Trophoblast cell (in vitro differentiated cells and primary cell): ENCODE data around the gene NIPA2.
"Not testable (repeated sequence)": the region's sequence is repeated elsewhere in the genome, so short reads cannot be mapped to it uniquely, and the experiment has no call there.

Experiments used
- DNase-seq, 2 donors: peaks; one replicate each; pipeline ENCODE4 v3.0.0-alpha.2; 2016
- H2AFZ ChIP-seq: 2 replicates; pipeline ENCODE4 v1.6.1; 2013; ENCODE audit warnings: low read length, moderate library complexity, mild to moderate bottlenecking; ENCODE audit not compliant: insufficient read depth, poor library complexity
- H2AK5ac ChIP-seq: 2 replicates; pipeline ENCODE4 v1.6.1; 2013; ENCODE audit warnings: mild to moderate bottlenecking, low read length
- H2BK120ac ChIP-seq: 2 replicates; pipeline ENCODE4 v1.6.1; 2013; ENCODE audit warnings: low read length, mild to moderate bottlenecking, moderate library complexity; ENCODE audit not compliant: insufficient read depth, poor library complexity
- H2BK12ac ChIP-seq: 2 replicates; pipeline ENCODE4 v1.6.1; 2013; ENCODE audit warnings: mild to moderate bottlenecking, low read length, moderate library complexity
- H2BK5ac ChIP-seq: 2 replicates; pipeline ENCODE4 v1.6.1; 2013; ENCODE audit warnings: low read length, low read depth, moderate library complexity, mild to moderate bottlenecking; ENCODE audit not compliant: poor library complexity
- H3K14ac ChIP-seq: 2 replicates; pipeline ENCODE4 v1.6.1; 2013; ENCODE audit warnings: mild to moderate bottlenecking, low read length
- H3K18ac ChIP-seq: 2 replicates; pipeline ENCODE4 v1.6.1; 2013; ENCODE audit warnings: mild to moderate bottlenecking, low read length
- H3K23ac ChIP-seq: 2 replicates; pipeline ENCODE4 v1.6.1; 2013; ENCODE audit warnings: low read length
- H3K27ac ChIP-seq: 2 replicates; pipeline ENCODE4 v1.5.1; 2013; ENCODE audit warnings: low read depth, mild to moderate bottlenecking, inconsistent platforms, low read length, moderate library complexity
- H3K27me3 ChIP-seq: 2 replicates; pipeline ENCODE4 v1.6.1; 2013; ENCODE audit warnings: inconsistent platforms, mild to moderate bottlenecking, low read length, moderate library complexity; ENCODE audit not compliant: insufficient read depth
- H3K36me3 ChIP-seq, 2 experiments: 1 replicate in 1 of 2; 2 replicates in 1 of 2; pipeline ENCODE4 v1.6.1; 2013; ENCODE audit warnings: low read length in 2 of 2, mild to moderate bottlenecking in 2 of 2, moderate library complexity in 1 of 2; ENCODE audit not compliant: insufficient read depth in 2 of 2, control insufficient read depth in 1 of 2
- H3K4ac ChIP-seq: 2 replicates; pipeline ENCODE4 v1.6.1; 2013; ENCODE audit warnings: low read depth, mild to moderate bottlenecking, low read length, moderate library complexity
- H3K4me1 ChIP-seq, 2 experiments: 1 replicate in 1 of 2; 2 replicates in 1 of 2; pipeline ENCODE4 v1.6.1; 2013; ENCODE audit warnings: low read length in 2 of 2, mild to moderate bottlenecking in 2 of 2, moderate library complexity in 1 of 2; ENCODE audit not compliant: insufficient read depth in 2 of 2, control insufficient read depth in 1 of 2
- H3K4me2 ChIP-seq: 2 replicates; pipeline ENCODE4 v1.6.1; 2013; ENCODE audit warnings: inconsistent platforms, mild to moderate bottlenecking, low read length, moderate library complexity
- H3K4me3 ChIP-seq: 2 replicates; pipeline ENCODE4 v1.5.1; 2013; ENCODE audit warnings: mild to moderate bottlenecking, low read depth, low read length, inconsistent platforms
- H3K79me1 ChIP-seq: one replicate; pipeline ENCODE4 v1.6.1; 2013; ENCODE audit warnings: low read length
- H3K79me2 ChIP-seq: 2 replicates; pipeline ENCODE4 v1.6.1; 2013; ENCODE audit warnings: low read length, mild to moderate bottlenecking; ENCODE audit not compliant: control insufficient read depth, insufficient read depth, poor library complexity
- H3K9ac ChIP-seq: 2 replicates; pipeline ENCODE4 v1.6.1; 2013; ENCODE audit warnings: mild to moderate bottlenecking, low read length
- H3K9me3 ChIP-seq: 2 replicates; pipeline ENCODE4 v1.6.1; 2013; ENCODE audit warnings: low read depth, mild to moderate bottlenecking, control low read depth, inconsistent platforms, low read length; ENCODE audit not compliant: insufficient read depth
- H4K12ac ChIP-seq: 2 replicates; pipeline ENCODE4 v1.6.1; 2013; ENCODE audit warnings: low read depth, mild to moderate bottlenecking, low read length, moderate library complexity
- H4K8ac ChIP-seq: 2 replicates; pipeline ENCODE4 v1.6.1; 2013; ENCODE audit warnings: low read depth, mild to moderate bottlenecking, low read length, moderate library complexity
- H4K91ac ChIP-seq: one replicate; pipeline ENCODE4 v1.6.1; 2013; ENCODE audit warnings: low read depth, mild to moderate bottlenecking, low read length, moderate library complexity
- WGBS: extraction: QIAGEN DNeasy Blood & Tissue Kit; methylation state at CpG from one replicate; pipeline ENCODE4 v1.1.7; 2013; ENCODE audit warnings: missing lambda C conversion rate; ENCODE audit not compliant: insufficient read length, insufficient coverage; ENCODE audit errors: extremely low coverage; 5-methylcytosine and 5-hydroxymethylcytosine counted together

The NIPA2 gene

DNA sequence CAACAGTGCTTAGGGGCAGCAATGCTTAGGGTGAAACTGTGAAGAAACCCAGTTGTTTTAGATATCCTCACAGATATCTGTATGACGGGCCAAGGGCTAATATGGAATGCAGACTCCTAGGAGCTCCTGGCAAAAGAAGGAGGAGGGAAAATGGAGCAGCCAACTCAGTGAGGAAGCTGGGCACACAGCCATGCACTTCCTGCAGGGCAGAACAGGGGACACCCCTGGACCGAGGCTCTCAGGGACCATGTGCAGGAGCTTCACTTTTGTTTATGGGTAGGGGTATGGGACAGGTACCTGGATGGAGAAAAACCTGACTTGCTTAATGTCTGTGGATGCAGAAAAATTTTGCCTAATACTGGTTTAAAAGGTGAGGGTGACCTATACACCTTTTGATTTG lies 31.8 kb upstream of the NIPA2 start:
- H2AFZ ChIP-seq = no peak overlapping the region
- no peaks in the 10 kb centered on the region for H3K4me1 ChIP-seq
- no peak overlapping the region for H2BK5ac ChIP-seq
- no peaks in the 10 kb centered on the region for H3K9me3 ChIP-seq
- H3K14ac ChIP-seq = no peak overlapping the region
- no peak overlapping the region for H2BK120ac ChIP-seq
- no peak overlapping the region for H3K18ac ChIP-seq
- no peak overlapping the region for H3K9ac ChIP-seq
- H3K36me3 ChIP-seq = peaks cover 0 to 2% of the 10 kb centered on the region in 2 experiments
- no peak overlapping the region for H2AK5ac ChIP-seq
- H3K79me2 ChIP-seq = no peaks in the 10 kb centered on the region
- no peak overlapping the region for H3K27ac ChIP-seq
- WGBS = no CpG with 5 or more reads among the region's 2 CpGs
- H3K79me1 ChIP-seq = no peaks in the 10 kb centered on the region
- H3K23ac ChIP-seq = no peak overlapping the region
- H4K8ac ChIP-seq = no peak overlapping the region
- H3K4me3 ChIP-seq = no peak overlapping the region
- H3K4me2 ChIP-seq = no peak overlapping the region
- no peak overlapping the region for H3K4ac ChIP-seq
- H4K12ac ChIP-seq = no peak overlapping the region
- no peak overlapping the region for H2BK12ac ChIP-seq
- H3K27me3 ChIP-seq = no peaks in the 10 kb centered on the region
- DNase-seq = no peak
- H4K91ac ChIP-seq = no peak overlapping the region

DNA sequence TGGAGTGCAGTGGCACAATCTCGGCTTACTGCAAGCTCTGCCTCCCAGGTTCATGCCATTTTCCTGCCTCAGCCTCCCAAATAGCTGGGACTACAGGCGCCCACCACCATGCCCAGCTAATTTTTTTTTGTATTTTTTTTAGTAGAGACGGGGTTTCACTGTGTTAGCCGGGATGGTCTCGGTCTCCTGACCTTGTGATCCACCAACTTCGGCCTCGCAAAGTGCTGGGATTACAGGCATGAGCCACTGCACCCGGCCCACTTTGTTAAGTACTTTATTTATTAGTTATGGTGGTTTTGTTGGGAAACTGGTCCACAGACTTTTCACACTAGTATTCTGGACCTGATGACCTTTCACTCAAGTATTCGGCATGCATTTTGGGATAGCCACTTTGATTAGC lies 30.6 kb upstream of the NIPA2 start:
- H2AK5ac ChIP-seq, H2AFZ ChIP-seq, DNase-seq, H4K91ac ChIP-seq, H3K79me2 ChIP-seq, H3K27ac ChIP-seq, H3K14ac ChIP-seq, H3K23ac ChIP-seq, H2BK120ac ChIP-seq, H3K27me3 ChIP-seq, H3K4me3 ChIP-seq, H3K4me1 ChIP-seq, H2BK5ac ChIP-seq, H4K12ac ChIP-seq, H3K4ac ChIP-seq, H3K18ac ChIP-seq, H4K8ac ChIP-seq, H2BK12ac ChIP-seq, H3K9me3 ChIP-seq, H3K4me2 ChIP-seq, H3K79me1 ChIP-seq, H3K36me3 ChIP-seq, H3K9ac ChIP-seq: not testable (repeated sequence)
- WGBS = no CpG with 5 or more reads among the region's 9 CpGs

GRCh38 chr15:22808240-22808639 lies 30.2 kb upstream of the NIPA2 start:
- Histone ChIP-seq H3K79me2 (no peaks in the 10 kb centered on the region), H2AFZ (no peak overlapping the region), H2AK5ac (no peak overlapping the region), H3K27ac (no peak overlapping the region), H2BK12ac (no peak overlapping the region), H3K9me3 (no peaks in the 10 kb centered on the region), H3K4ac (no peak overlapping the region), H3K4me2 (no peak overlapping the region), H3K36me3 (peaks cover 0 to 2% of the 10 kb centered on the region in 2 experiments), H4K8ac (no peak overlapping the region), H3K4me1 (no peaks in the 10 kb centered on the region), H4K12ac (no peak overlapping the region), H3K9ac (no peak overlapping the region), H3K23ac (no peak overlapping the region), H3K79me1 (no peaks in the 10 kb centered on the region), H2BK5ac (no peak overlapping the region), H3K14ac (no peak overlapping the region), H2BK120ac (no peak overlapping the region), H4K91ac (no peak overlapping the region), H3K18ac (no peak overlapping the region), H3K4me3 (no peak overlapping the region), H3K27me3 (no peaks in the 10 kb centered on the region)
- no peak for DNase-seq
- no CpG with 5 or more reads among the region's 4 CpGs for WGBS

- H2BK12ac ChIP-seq = no peak overlapping the region
- no peak overlapping the region for H2BK120ac ChIP-seq
- H3K18ac ChIP-seq = no peak overlapping the region
- H2BK5ac ChIP-seq = no peak overlapping the region
- no peak overlapping the region for H4K91ac ChIP-seq
- no peak overlapping the region for H3K4ac ChIP-seq
- no peak overlapping the region for H3K4me3 ChIP-seq
- H2AFZ ChIP-seq = no peak overlapping the region
- H3K79me1 ChIP-seq = no peaks in the 10 kb centered on the region
- no peaks in the 10 kb centered on the region for H3K4me1 ChIP-seq
- no peak overlapping the region for H3K4me2 ChIP-seq
- H2AK5ac ChIP-seq = no peak overlapping the region
- H4K12ac ChIP-seq = no peak overlapping the region
- no peak overlapping the region for H3K23ac ChIP-seq
- WGBS = no CpG with 5 or more reads among the region's 7 CpGs
- no peak overlapping the region for H3K14ac ChIP-seq
- H4K8ac ChIP-seq = no peak overlapping the region
- H3K36me3 ChIP-seq = peaks cover 2% of the 10 kb centered on the region in 2 experiments
- H3K27ac ChIP-seq = no peak overlapping the region
- H3K9ac ChIP-seq = no peak overlapping the region
- no peaks in the 10 kb centered on the region for H3K27me3 ChIP-seq
- H3K9me3 ChIP-seq = no peaks in the 10 kb centered on the region
- DNase-seq = no peak
- no peaks in the 10 kb centered on the region for H3K79me2 ChIP-seq
Observed at GRCh38 chr15:22808761-22809280, 29.6 kb upstream of the NIPA2 start.
